UCSD-AML1 (cell line): ENCODE results near the gene TMEM131.

ENCODE experiments used
- DNase-seq: peaks from one replicate; lab custom pipeline; 2025; ENCODE audit not compliant: unreplicated experiment; lab: John Stamatoyannopoulos, UW

TMEM131 gene

GRCh38 chr2:97766567-97766966, 229.2 kb downstream of the TMEM131 start:
- no peak for DNase-seq

GRCh38 chr2:97765933-97766332, 229.8 kb downstream of the TMEM131 start:
- no peak for DNase-seq

GRCh38 chr2:97764559-97765263, 231.0 kb downstream of the TMEM131 start:
- no peak for DNase-seq

GRCh38 chr2:97763176-97763845, 232.4 kb downstream of the TMEM131 start:
- DNase-seq = no peak

GRCh38 chr2:97761192-97761591, 234.6 kb downstream of the TMEM131 start:
- peak; percentile 82 for DNase-seq

- no peak for DNase-seq
These were observed 235.2 kb downstream of the TMEM131 start for GRCh38 chr2:97760480-97761049.

- DNase-seq = no peak
These were observed 235.9 kb downstream of the TMEM131 start for GRCh38 chr2:97759727-97760407.

- no peak for DNase-seq
These were observed 237.5 kb downstream of the TMEM131 start for GRCh38 chr2:97758131-97758705.

GRCh38 chr2:97757062-97757461, 238.7 kb downstream of the TMEM131 start:
- no peak for DNase-seq

GRCh38 chr2:97755491-97755890, 240.3 kb downstream of the TMEM131 start:
- no peak for DNase-seq

GRCh38 chr2:97754690-97755346, 240.9 kb downstream of the TMEM131 start:
- DNase-seq = no peak

GRCh38 chr2:97752342-97753334, 243.1 kb downstream of the TMEM131 start:
- DNase-seq = no peak

- DNase-seq = no peak
These were observed 244.0 kb downstream of the TMEM131 start for GRCh38 chr2:97751752-97752151.

- DNase-seq = no peak
These were observed 245.7 kb downstream of the TMEM131 start for GRCh38 chr2:97750017-97750416.

GRCh38 chr2:97749581-97749980, 246.2 kb downstream of the TMEM131 start:
- DNase-seq = no peak

GRCh38 chr2:97747716-97748115, 248.0 kb downstream of the TMEM131 start:
- DNase-seq = no peak

- DNase-seq = no peak
These were observed 248.5 kb downstream of the TMEM131 start for GRCh38 chr2:97747285-97747684.

GRCh38 chr2:97745474-97746174, 250.1 kb downstream of the TMEM131 start:
- DNase-seq = no peak

GRCh38 chr2:97743913-97744312, 251.8 kb downstream of the TMEM131 start:
- no peak for DNase-seq
